Neural cell (in vitro differentiated cells): ENCODE measurements around the gene CCN5.

Experiments
- POLR2AphosphoS5 ChIP-seq: IDR thresholded peaks from 2 replicates; pipeline ENCODE4 v1.6.1; 2012
- RAD21 ChIP-seq: fragments of 450-650 bp; conservative IDR thresholded peaks from 2 replicates; pipeline ENCODE4 v1.6.1; 2014; ENCODE audit warnings: antibody characterized with exemption, mild to moderate bottlenecking, moderate library complexity
- SMC3 ChIP-seq: fragments of 450-650 bp; conservative IDR thresholded peaks from 2 replicates; pipeline ENCODE4 v1.6.1; 2014; ENCODE audit warnings: antibody characterized with exemption, mild to moderate bottlenecking, moderate library complexity; ENCODE audit not compliant: poor library complexity
- TF ChIP-seq, protein P1 (sequence below): fragments of 450-650 bp; IDR thresholded peaks from 2 replicates; pipeline ENCODE4 v1.5.1; 2014; ENCODE audit warnings: antibody characterized with exemption, mild to moderate bottlenecking, moderate library complexity; ENCODE audit not compliant: poor library complexity, severe bottlenecking

DNA sequence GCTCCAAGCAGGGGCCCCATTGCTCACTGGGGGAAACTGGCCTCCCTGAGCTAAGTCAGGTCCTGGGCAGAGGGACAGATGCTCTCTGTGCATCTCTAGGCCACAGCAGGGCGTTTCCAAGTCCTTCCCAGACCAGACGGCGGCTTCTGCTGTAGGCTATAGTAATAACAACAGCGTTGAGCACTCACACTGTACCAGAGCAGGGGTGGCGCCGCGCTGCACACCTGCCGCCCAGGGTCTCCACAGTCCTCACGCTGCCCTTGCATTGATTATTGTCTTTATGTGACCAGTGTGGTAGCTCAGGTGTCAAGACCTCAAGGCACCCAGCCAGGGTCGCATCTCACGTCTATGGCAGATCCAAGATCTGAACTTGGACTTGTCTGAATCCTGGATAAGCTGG, 14.9 kb upstream of the CCN5 start:
- TF ChIP-seq, protein P1, sequence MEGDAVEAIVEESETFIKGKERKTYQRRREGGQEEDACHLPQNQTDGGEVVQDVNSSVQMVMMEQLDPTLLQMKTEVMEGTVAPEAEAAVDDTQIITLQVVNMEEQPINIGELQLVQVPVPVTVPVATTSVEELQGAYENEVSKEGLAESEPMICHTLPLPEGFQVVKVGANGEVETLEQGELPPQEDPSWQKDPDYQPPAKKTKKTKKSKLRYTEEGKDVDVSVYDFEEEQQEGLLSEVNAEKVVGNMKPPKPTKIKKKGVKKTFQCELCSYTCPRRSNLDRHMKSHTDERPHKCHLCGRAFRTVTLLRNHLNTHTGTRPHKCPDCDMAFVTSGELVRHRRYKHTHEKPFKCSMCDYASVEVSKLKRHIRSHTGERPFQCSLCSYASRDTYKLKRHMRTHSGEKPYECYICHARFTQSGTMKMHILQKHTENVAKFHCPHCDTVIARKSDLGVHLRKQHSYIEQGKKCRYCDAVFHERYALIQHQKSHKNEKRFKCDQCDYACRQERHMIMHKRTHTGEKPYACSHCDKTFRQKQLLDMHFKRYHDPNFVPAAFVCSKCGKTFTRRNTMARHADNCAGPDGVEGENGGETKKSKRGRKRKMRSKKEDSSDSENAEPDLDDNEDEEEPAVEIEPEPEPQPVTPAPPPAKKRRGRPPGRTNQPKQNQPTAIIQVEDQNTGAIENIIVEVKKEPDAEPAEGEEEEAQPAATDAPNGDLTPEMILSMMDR: no peak
- TF ChIP-seq POLR2AphosphoS5: no peak
- TF ChIP-seq SMC3: no peak
- TF ChIP-seq RAD21: no peak
